Naive thymus-derived CD8-positive, alpha-beta T cell (primary cell): ENCODE results near the gene ATG7. TPM values are rescaled to one million over a fixed set of nuclear protein-coding genes. Genes with fewer than 3 reads are reported as not detected.

Experiments
- ATAC-seq, 2 donors: fragments of 150-1000 bp; cut with Tn5 transposase in 1 of 2; sonication (Bioruptor Pico), chemical (Tn5 transposase) in 1 of 2; 1 replicate in 1 of 2; 2 replicates in 1 of 2; pipeline ENCODE4 v1.10.0; 2021; ENCODE audit warnings: mild to moderate bottlenecking in 2 of 2, moderate library complexity in 2 of 2
- POLR2A ChIA-PET: fragments of 350-600 bp; sonication (Branson Sonifier 250); formaldehyde crosslinking; loops from one replicate; lab custom pipeline; 2021; ENCODE audit warnings: antibody characterized with exemption; lab: Charles Lee
- DNase-seq, 10 donors: peaks; one replicate each; pipeline versions ENCODE4 v3.0.0 to v3.0.0-alpha.2; 2020 to 2022
- H3K27ac Mint-ChIP-seq, 10 donors: one replicate each; pipeline ENCODE4 v1.8.0; 2020 to 2022; ENCODE audit warnings: mild to moderate bottlenecking in 10 of 10, mixed read lengths in 10 of 10, moderate library complexity in 4 of 10, inconsistent platforms in 1 of 10
- H3K27me3 Mint-ChIP-seq, 5 donors: one replicate each; pipeline ENCODE4 v1.8.0; 2021 to 2022; ENCODE audit warnings: mixed read lengths in 5 of 5
- H3K36me3 Mint-ChIP-seq, 3 donors: one replicate each; pipeline ENCODE4 v1.8.0; 2020 to 2022; ENCODE audit warnings: mixed read lengths in 3 of 3, mild to moderate bottlenecking in 2 of 3, inconsistent platforms in 1 of 3
- H3K4me1 Mint-ChIP-seq, 4 donors: one replicate each; pipeline ENCODE4 v1.8.0; 2021 to 2022; ENCODE audit warnings: mixed read lengths in 4 of 4
- H3K4me3 Mint-ChIP-seq, 10 donors: one replicate each; pipeline ENCODE4 v1.8.0; 2020 to 2022; ENCODE audit warnings: mild to moderate bottlenecking in 10 of 10, mixed read lengths in 10 of 10, moderate library complexity in 6 of 10, inconsistent platforms in 1 of 10
- H3K9me3 Mint-ChIP-seq, 9 donors: one replicate each; pipeline ENCODE4 v1.8.0; 2020 to 2022; ENCODE audit warnings: mixed read lengths in 9 of 9, mild to moderate bottlenecking in 3 of 9, inconsistent platforms in 1 of 9, moderate library complexity in 1 of 9
- polyA plus RNA-seq, 3 donors: library from polyadenylated mRNA; unstranded; fragments of 300-500 nt; fragmentation: Illumina TruSeq; gene quantifications; one replicate each; pipeline ENCODE4 v1.2.3, GENCODE V29; 2021
- total RNA-seq, 8 experiments: library from RNA in 2 of 8; stranded (reverse) in 2 of 8; gene quantifications; one replicate each; pipeline ENCODE4 v1.2.3 and lab custom pipeline; 2021 to 2026

ATG7 gene
- total and polyA plus RNA-seq, 5 experiments from 2014 or later, result 6.0 to 28.7 (median 15.3) TPM

- Mint-ChIP-seq H3K36me3 (no peaks in the 10 kb centered on the region), H3K9me3 (no peaks in the 10 kb centered on the region), H3K27ac (no peak overlapping the region), H3K4me1 (peaks cover 0 to 8% (median 1%) of the 10 kb centered on the region in 4 donors), H3K4me3 (no peak overlapping the region), H3K27me3 (no peaks in the 10 kb centered on the region)
- ATAC-seq, result no peak
- POLR2A ChIA-PET, result no interaction called here
- DNase-seq, result no peak
Measured at GRCh38 chr3:11534793-11535101, 262.6 kb downstream of the ATG7 start.

GRCh38 chr3:11535243-11535960 is 263.2 kb downstream of the ATG7 start:
- POLR2A ChIA-PET, result no interaction called here

GRCh38 chr3:11536132-11536935 is 264.1 kb downstream of the ATG7 start:
- Mint-ChIP-seq H3K4me1 (peaks cover 0 to 6% (median 1%) of the 10 kb centered on the region in 4 donors), H3K36me3 (no peaks in the 10 kb centered on the region), H3K4me3 (no peak overlapping the region), H3K27me3 (no peaks in the 10 kb centered on the region), H3K9me3 (no peaks in the 10 kb centered on the region), H3K27ac (peak overlapping the region in 1 of 10 donors; percentile 5)
- POLR2A ChIA-PET, result no interaction called here
- DNase-seq (no peak), ATAC-seq (no peak)

More at GRCh38 chr3:11535243-11535960, 263.2 kb downstream of the ATG7 start:
- DNase-seq (no peak), ATAC-seq (no peak)
- H3K4me1 Mint-ChIP-seq, result peaks cover 0 to 6% (median 1%) of the 10 kb centered on the region in 4 donors
- no peak overlapping the region for H3K27ac Mint-ChIP-seq
- H3K36me3 Mint-ChIP-seq, result no peaks in the 10 kb centered on the region
- no peak overlapping the region for H3K4me3 Mint-ChIP-seq
- H3K9me3 Mint-ChIP-seq, result no peaks in the 10 kb centered on the region
- H3K27me3 Mint-ChIP-seq, result no peaks in the 10 kb centered on the region

GRCh38 chr3:11536936-11537612 is 264.9 kb downstream of the ATG7 start:
- ATAC-seq (no peak), DNase-seq (no peak)
- Mint-ChIP-seq H3K9me3 (no peaks in the 10 kb centered on the region), H3K36me3 (no peaks in the 10 kb centered on the region), H3K27ac (peak overlapping the region in 3 of 10 donors; percentile 5 to 46 (median 8)), H3K4me3 (no peak overlapping the region), H3K4me1 (peaks cover 0 to 7% (median 1%) of the 10 kb centered on the region in 4 donors), H3K27me3 (no peaks in the 10 kb centered on the region)
- POLR2A ChIA-PET, result no interaction called here

GRCh38 chr3:11538581-11538980 is 266.4 kb downstream of the ATG7 start:
- no peaks in the 10 kb centered on the region for H3K36me3 Mint-ChIP-seq
- ATAC-seq (no peak), DNase-seq (no peak)
- H3K27me3 Mint-ChIP-seq, result no peaks in the 10 kb centered on the region
- H3K9me3 Mint-ChIP-seq, result no peaks in the 10 kb centered on the region
- POLR2A ChIA-PET, result no interaction called here
- peaks cover 0 to 6% (median 3%) of the 10 kb centered on the region in 4 donors for H3K4me1 Mint-ChIP-seq
- no peak overlapping the region for H3K27ac Mint-ChIP-seq
- no peak overlapping the region for H3K4me3 Mint-ChIP-seq

- no peak for ATAC-seq
- no peaks in the 10 kb centered on the region for H3K36me3 Mint-ChIP-seq
- H3K9me3 Mint-ChIP-seq, result no peaks in the 10 kb centered on the region
- peak overlapping the region in 2 of 10 donors; percentile 32 to 58 for H3K27ac Mint-ChIP-seq
- peaks cover 0 to 6% (median 3%) of the 10 kb centered on the region in 4 donors for H3K4me1 Mint-ChIP-seq
- DNase-seq, result no peak
- POLR2A ChIA-PET, result no interaction called here
- no peak overlapping the region for H3K4me3 Mint-ChIP-seq
- no peaks in the 10 kb centered on the region for H3K27me3 Mint-ChIP-seq
Measured at GRCh38 chr3:11539218-11539617, 267.0 kb downstream of the ATG7 start.

GRCh38 chr3:11539677-11540076 is 267.5 kb downstream of the ATG7 start:
- DNase-seq (no peak), ATAC-seq (no peak)
- no peaks in the 10 kb centered on the region for H3K36me3 Mint-ChIP-seq
- no peaks in the 10 kb centered on the region for H3K9me3 Mint-ChIP-seq
- POLR2A ChIA-PET, result no interaction called here
- no peaks in the 10 kb centered on the region for H3K27me3 Mint-ChIP-seq
- H3K27ac Mint-ChIP-seq, result peak overlapping the region in 1 of 10 donors; percentile 32
- H3K4me3 Mint-ChIP-seq, result no peak overlapping the region
- peaks cover 0 to 6% (median 3%) of the 10 kb centered on the region in 4 donors for H3K4me1 Mint-ChIP-seq

- Mint-ChIP-seq H3K27ac (peak overlapping the region in 1 of 10 donors; percentile 38), H3K4me3 (no peak overlapping the region), H3K9me3 (no peaks in the 10 kb centered on the region), H3K27me3 (no peaks in the 10 kb centered on the region), H3K4me1 (peaks cover 0 to 6% (median 3%) of the 10 kb centered on the region in 4 donors), H3K36me3 (no peaks in the 10 kb centered on the region)
- POLR2A ChIA-PET, result no interaction called here
- no peak for DNase-seq
- ATAC-seq, result no peak
Measured at GRCh38 chr3:11541321-11542303, 269.4 kb downstream of the ATG7 start.

GRCh38 chr3:11542551-11542950 is 270.4 kb downstream of the ATG7 start:
- peaks cover 0 to 4% (median 0%) of the 10 kb centered on the region in 3 donors for H3K36me3 Mint-ChIP-seq

GRCh38 chr3:11543141-11543947 is 271.1 kb downstream of the ATG7 start:
- ATAC-seq (no peak), DNase-seq (no peak)
- H3K27me3 Mint-ChIP-seq, result no peaks in the 10 kb centered on the region
- no peak overlapping the region for H3K4me3 Mint-ChIP-seq
- peaks cover 0 to 3% (median under 1%) of the 10 kb centered on the region in 4 donors for H3K4me1 Mint-ChIP-seq
- peak overlapping the region in 2 of 10 donors; percentile 48 to 60 for H3K27ac Mint-ChIP-seq
- POLR2A ChIA-PET, result no interaction called here
- peaks cover 0 to 3% (median 0%) of the 10 kb centered on the region in 9 donors for H3K9me3 Mint-ChIP-seq
- H3K36me3 Mint-ChIP-seq, result peaks cover 0 to 4% (median 0%) of the 10 kb centered on the region in 3 donors

More at GRCh38 chr3:11542551-11542950, 270.4 kb downstream of the ATG7 start:
- Mint-ChIP-seq H3K27me3 (no peaks in the 10 kb centered on the region), H3K27ac (peak overlapping the region in 1 of 10 donors; percentile 48), H3K4me1 (peaks cover 0 to 3% (median under 1%) of the 10 kb centered on the region in 4 donors), H3K4me3 (no peak overlapping the region), H3K9me3 (peaks cover 0 to 1% (median 0%) of the 10 kb centered on the region in 9 donors)
- no peak for DNase-seq
- ATAC-seq, result no peak
- POLR2A ChIA-PET, result no interaction called here

- DNase-seq, result no peak
- H3K27ac Mint-ChIP-seq, result peak overlapping the region in 2 of 10 donors; percentile 60 to 62
- ATAC-seq, result no peak
- POLR2A ChIA-PET, result no interaction called here
- H3K36me3 Mint-ChIP-seq, result peaks cover 0 to 5% (median 4%) of the 10 kb centered on the region in 3 donors
- H3K4me3 Mint-ChIP-seq, result no peak overlapping the region
- peaks cover 0 to 9% (median 0%) of the 10 kb centered on the region in 9 donors for H3K9me3 Mint-ChIP-seq
- H3K4me1 Mint-ChIP-seq, result peaks cover 0 to 5% (median 1%) of the 10 kb centered on the region in 4 donors
- no peaks in the 10 kb centered on the region for H3K27me3 Mint-ChIP-seq
Measured at GRCh38 chr3:11543948-11544387, 271.8 kb downstream of the ATG7 start.
